Dermis microvascular lymphatic vessel endothelial cell (primary cell): Measurements from ENCODE around the gene HSPA12B. TPM values are rescaled to one million over a fixed set of nuclear protein-coding genes. Genes with fewer than 3 reads are reported as not detected.
A peak's percentile ranks its signal among the peaks of the same experiment; 100 is the strongest.

Experiments
- DNase-seq, 2 donors: peaks; one replicate each; pipeline versions ENCODE4 v3.0.0 to v3.0.0-alpha.2; 2010; ENCODE audit warnings: low read depth in 2 of 2
- total RNA-seq: library from RNA; depleted of rRNA; stranded (reverse); fragments of >200 nt; gene quantifications from 2 replicates; pipeline ENCODE4 v1.2.1, GENCODE V29; 2014

Gene HSPA12B, protein sequence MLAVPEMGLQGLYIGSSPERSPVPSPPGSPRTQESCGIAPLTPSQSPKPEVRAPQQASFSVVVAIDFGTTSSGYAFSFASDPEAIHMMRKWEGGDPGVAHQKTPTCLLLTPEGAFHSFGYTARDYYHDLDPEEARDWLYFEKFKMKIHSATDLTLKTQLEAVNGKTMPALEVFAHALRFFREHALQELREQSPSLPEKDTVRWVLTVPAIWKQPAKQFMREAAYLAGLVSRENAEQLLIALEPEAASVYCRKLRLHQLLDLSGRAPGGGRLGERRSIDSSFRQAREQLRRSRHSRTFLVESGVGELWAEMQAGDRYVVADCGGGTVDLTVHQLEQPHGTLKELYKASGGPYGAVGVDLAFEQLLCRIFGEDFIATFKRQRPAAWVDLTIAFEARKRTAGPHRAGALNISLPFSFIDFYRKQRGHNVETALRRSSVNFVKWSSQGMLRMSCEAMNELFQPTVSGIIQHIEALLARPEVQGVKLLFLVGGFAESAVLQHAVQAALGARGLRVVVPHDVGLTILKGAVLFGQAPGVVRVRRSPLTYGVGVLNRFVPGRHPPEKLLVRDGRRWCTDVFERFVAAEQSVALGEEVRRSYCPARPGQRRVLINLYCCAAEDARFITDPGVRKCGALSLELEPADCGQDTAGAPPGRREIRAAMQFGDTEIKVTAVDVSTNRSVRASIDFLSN
- 10.2 and 14.2 TPM in 2 replicates for total RNA-seq

DNA sequence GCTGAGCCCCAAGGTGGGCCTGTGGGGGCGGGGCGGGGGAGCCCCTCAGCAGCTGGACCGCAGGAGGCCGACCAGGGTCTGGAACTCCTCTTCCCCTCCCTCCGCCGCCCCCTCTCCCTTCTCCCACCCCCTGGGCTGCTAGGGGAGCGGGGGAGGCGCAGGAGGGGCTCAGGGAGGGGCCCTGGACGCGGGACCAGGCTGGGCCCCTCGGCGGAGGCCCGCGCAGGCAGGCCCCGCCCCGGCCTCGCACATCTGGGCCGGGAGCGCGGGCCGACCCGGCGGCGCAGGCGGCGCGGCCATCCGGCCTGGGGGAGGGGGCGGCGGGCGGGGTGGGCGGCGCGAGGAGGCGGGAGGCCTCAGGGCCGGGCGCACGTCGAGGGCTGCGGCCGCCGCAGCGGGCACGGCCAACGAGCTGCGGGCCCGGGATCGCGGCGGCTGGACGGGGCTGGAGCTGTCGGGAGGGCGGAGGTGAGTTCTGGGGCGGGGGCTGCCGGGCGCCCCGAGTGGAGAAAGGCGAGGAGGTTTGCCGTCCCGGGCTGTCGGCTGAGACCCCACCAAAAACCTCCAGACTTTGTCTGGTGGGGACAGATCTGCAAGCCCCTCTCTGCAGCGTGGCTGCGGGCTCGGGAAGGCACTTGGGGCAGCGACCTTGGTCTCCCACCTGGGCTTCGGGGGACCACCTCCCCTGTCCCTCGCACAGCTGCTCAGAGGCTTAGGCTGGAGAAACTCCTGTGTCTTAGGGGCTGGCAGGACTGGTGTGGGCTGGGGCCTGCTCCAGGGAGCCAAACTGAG, at the start of gene HSPA12B:
Gene HSPA12B, plus strand, starts transcription at position 359 of the 792 bp plus-strand sequence. CDS start 5,990 bp downstream, outside the sequence.
- peak in 1 of 2 donors; percentile 29 for DNase-seq

DNA sequence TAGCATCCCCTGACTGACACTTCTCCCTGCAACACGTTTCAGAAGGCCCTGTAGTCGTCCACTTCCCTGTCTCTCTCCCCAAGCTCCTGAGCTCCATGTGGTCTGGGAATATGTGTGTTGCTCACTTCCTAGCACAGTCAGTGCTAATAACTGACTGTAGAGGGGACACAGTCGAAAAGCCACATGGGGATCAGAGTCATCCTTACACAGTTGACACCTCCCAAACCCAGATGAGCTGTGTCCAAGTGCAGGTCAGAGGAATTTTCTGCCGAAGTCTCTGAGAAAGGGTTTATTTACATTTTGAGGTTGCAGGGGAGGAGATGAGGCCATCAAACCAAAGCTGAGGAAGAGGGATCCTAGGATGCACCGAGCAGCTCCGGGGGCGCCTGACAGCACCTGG, 47.1 kb upstream of the HSPA12B start:
- no peak for DNase-seq

DNA sequence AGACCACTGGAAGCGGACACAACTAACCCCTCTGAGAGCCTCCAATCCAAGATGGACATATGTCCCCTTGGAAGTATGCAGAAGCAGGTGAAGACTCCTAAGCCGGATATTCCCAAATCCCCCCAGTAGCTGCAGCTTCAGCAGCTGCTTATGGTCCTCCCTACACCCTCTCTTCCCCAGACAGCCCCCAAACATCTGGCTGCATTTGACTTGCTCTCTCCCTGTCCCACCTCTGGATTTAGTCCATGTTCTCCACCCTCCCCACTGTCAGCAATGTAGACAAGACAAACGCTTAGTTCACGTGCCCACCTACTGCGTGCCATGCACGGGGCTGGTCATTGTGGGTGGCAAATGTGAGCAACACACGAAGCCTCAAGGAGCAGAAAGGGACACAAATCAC, 46.1 kb upstream of the HSPA12B start:
- DNase-seq, result no peak

DNA sequence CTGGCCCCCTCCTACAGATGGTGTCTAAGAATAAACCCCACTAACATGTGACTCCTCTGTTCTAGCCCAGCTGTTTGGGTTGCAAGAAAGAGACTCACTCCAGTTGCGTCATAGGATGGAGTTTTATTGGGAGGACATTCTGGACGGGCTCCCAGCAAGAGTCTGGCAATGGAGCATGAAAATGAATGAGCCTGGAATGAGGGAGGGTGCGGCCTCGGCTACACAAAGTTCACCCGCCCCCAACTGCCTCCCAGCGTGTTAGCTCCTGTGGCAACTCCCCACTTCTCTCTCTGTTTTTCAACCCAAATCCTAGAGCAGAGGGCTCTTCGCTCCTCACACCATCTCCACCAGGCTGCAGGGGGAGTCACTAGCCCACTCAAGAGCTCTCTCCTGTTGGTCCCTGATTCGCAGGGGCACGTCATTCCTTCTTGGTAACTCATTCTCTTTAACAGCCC, 45.6 kb upstream of the HSPA12B start:
- DNase-seq, result no peak

DNA sequence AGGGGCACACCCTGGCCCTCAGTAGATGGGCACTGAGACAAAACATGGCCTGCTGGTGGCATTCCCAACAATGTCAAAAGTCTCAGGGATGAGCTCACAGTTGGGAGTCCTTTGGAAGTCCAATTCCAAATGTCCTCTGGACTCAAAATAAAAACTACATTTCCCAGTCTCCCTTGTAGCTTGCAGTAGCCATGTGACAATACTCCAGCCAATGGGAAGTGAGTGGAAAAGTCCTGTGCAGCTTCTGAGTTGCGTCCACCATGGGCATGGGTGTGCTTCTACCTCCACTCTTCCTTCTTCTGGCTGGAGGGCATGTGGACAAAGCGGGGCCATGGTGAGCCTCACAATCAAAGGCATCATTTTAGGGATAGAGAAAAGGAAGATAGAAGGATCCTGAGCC, 44.8 kb upstream of the HSPA12B start:
- DNase-seq, result peak; percentile 27 to 38

DNA sequence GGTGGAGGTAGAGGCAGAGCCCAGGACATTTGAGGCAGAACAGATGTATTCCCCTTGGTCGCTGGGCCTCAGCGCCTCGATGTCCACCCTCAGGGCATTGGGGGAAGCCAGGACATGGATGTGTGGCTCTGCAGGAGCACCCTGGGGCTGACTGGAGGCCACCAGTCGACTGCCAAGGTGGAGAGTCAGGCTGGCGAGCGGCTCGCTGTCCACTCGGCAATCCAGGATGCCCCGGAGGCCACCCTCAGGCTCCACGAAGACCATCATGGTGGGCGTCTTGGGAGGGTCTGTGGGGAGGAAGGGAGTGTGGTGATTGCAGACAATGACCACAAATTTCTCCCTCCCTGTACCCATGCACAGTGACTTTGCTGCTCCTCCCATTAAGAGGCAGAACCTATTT, 42.5 kb upstream of the HSPA12B start:
- no peak for DNase-seq

DNA sequence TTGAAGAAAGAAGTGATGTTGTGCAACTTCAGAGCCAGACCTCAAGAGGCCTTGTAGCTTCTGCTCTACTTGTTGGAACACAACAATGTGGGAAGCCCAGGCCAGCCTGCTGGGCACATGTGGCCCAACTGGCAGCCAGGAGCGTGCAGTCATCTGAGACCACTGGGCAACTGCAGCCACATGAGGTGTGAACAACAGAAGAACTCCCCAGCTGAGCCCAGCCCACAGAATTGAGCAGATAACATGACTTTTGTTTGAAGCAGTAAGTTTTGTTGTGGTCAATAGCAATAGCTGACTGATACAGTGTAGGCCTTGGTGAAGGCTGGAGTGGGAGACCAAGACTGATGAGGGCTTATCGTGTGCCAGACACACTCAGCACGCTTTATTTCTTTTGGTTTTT, 42.1 kb upstream of the HSPA12B start:
- DNase-seq, result no peak

DNA sequence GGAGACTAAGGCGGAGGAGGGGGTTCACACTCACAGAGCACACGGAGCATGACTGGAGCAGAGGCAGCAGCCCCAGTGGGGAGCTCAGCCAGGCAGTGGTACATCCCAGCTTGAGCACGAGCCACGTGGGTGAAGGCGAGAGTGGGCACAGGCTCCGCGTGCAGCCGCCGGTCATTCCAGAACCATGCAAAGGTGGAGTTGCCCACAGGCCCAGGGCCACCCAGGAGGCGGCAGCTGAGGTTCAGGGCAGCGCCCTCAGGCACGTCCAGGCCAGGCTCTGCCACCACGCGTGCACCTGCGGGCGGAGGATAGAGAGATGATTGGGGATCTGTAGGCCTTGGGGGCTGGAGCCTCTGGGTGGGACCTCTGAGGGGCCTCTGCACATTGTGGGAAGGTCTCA, 41.2 kb upstream of the HSPA12B start:
- DNase-seq, result no peak

DNA sequence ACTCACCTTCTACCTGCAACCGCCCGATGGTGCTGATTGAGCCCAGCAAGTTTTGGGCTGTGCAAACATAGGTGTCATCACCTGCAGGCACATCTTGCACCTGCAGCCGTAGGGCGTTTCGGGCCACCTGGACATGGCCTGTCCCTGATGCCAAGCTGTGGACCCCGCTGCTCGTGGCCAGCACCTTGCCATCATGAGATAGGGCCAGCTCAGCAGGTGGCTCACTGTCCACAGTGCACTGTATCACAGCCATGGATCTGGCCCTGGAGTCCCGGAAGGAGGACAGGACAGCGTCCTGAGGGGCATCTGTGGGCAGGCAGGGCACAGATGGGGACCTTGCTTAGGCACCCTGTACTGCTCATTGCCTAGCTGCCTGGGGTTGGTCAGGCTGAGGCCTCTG, 40.6 kb upstream of the HSPA12B start:
- DNase-seq, result no peak

DNA sequence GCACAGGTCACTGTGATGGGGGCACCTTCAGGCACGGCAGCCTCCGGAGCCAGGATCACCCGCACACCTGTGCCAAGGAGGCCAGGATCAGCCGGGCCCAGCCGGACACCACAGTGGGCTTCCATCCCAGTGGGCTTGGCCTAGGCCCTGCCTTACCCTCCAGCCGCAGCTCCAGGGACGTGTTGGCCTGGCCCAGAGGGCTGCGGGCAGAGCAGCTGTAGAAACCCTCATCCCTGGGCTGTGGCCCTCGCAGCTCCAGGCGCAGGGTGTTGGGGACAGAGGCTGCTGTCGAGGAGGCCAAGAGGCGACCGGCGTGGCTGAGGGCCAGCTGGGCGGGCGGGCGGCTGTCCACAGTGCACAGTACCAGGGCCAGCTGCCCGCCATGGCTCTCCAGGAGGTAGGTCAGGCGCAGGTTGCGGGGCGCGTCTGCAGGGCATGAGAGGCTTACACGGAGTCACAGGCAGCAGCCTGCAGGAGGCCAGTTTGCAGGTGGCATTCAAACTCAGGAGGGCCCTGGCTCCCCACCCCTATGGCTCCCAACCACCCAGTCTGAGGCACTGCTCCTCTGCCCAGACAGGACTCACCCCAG, 39.7 kb upstream of the HSPA12B start:
- no peak for DNase-seq

DNA sequence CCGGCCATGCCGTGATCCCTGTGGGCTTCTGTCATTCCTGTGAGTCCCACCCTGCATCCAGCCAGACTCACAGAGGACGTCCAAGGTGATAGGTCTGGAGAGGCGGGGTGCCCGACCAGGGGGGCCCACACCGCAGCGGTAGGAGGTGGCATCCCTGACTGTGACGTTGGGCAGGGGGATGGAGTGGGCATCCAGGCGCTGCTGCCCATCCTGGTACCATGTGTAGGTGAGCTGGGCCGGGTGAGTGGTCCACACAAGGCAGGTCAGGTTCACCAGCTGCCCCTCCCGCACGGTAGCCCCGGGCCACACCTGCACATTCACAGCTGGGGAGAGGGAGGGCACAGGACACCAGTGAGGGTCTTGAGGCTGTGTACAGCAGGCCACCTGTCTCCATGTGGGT, 39.1 kb upstream of the HSPA12B start:
- DNase-seq, result no peak

DNA sequence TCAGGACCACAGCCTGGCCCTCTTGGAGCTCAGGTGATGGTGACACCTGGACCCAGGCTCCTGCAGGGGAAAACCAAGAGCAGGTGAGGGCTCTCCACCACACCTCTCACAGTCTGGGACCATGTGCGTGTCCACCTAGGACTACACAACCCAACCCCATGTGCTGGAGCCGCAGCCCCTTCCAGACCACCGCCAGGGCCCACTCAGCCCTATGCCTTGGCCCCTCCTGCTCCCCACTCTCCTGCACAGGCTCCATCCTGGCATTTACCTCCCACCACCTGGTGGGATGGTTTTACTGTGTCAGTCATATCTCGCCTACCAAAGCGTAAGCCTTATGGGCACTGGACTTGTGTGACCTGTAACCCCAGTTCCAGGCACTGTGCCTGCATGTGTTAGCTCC, 37.6 kb upstream of the HSPA12B start:
- DNase-seq, result no peak

DNA sequence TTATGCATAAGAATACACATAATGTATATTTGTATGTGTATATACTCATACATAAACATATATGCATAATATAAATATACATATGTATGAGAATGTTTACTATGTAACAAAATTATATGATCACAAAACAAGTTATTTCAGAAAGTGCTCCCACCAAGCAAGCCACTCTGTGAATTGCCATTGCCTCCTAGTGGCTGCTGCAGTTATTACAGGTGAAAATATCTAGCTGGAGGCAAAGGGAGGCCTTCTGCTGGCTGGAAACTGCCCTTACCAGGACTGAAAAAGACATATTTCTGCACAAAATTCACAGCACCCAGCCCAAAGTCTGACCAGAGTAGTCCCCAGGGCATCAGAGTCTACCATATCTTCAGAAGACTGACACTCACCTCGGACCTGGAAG, 36.3 kb upstream of the HSPA12B start:
- no peak for DNase-seq

DNA sequence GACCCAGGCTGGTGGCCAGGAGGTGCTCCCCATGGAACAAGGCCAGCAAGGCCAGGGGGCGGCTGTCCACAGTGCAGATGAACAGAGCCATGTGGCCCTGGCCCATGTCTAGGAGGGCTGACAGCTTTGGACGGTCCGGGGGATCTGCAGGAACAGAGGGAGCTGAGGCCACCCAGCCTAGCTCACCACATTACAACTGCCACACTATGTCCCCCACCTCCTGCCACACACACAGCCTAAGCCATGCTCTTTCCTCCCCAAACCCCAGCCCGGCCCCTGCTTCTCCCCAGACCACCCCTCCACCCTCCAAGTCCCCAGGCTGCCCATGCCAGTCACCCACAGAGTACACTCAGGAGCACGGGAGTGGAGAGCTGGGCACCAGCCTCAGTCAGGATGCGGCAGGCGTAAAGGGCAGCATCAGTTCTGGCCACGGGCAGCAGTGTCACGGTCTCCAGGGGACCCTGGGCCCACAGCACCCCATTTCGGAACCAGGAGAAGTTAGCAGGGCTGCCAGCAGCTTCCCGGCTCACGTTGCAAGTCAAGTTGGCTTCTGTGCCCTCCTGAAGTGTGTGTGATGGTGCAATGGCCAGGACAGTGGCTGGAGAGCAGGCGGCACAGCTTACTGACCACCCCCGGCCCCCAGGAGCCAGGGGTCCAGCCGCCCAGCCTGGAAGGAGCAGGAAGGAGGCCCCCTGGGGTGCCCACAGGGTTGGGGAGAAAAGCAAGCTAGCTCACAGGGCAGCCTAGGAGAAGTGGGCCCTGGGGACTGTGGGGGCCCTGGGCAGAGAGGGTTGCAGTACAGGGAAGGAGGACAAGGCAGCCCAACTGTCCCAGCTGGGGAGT, 35.5 kb upstream of the HSPA12B start:
- no peak for DNase-seq

DNA sequence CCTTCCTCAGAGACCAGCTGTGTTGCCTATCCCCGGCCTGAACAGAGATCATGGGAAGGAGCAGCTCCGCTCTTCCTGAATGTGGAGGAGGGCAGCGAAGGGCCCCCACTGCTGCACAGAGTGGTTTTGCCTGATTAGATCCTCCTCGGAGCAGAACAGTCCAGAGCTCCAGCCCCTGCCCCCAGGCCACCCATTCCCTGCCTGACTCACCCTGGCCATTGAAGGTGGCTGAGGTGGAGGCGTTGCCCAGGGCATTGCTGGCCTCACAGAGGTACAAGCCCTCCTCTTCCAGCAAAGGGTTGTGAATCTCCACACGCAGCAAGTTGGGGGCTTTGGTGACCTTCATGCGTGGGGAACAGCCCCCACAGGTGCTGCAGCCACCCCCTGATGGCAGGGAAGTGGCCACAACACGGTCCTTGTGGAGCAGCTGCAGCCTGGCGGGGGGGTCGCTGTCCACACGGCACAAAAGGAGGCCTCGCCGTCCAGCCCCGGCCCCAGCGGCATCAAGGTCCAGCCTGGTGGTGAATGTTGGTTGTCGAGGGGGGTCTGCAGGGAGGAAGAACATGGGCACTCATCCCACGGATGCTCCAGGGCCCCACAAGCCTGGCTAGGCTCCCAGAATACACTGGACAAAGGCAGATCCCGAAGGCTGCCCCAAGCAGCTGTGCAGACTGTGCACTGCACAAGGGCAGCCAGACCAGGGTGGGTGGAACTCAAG, 34.7 kb upstream of the HSPA12B start:
- no peak for DNase-seq

DNA sequence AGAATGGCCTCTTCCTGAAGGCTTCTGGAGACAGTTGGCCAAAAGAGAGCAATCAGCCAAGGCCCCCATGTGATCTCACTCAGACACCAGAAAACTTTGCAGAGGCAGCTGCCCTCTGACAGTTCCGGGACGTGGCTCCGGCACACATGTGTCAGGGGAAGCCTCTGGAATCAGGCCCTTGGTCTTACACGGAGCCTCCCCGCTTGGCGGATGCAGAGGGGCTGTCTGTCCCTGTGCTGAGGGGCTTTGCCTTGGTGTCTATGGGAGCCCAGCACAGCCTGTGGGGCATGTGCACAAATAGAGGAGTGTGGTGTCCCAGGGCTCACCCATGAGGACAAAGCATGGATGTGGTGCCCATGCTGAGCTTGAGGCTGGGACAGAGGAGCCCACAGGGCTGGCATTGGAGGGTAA, 33.9 kb upstream of the HSPA12B start:
- DNase-seq, result no peak

DNA sequence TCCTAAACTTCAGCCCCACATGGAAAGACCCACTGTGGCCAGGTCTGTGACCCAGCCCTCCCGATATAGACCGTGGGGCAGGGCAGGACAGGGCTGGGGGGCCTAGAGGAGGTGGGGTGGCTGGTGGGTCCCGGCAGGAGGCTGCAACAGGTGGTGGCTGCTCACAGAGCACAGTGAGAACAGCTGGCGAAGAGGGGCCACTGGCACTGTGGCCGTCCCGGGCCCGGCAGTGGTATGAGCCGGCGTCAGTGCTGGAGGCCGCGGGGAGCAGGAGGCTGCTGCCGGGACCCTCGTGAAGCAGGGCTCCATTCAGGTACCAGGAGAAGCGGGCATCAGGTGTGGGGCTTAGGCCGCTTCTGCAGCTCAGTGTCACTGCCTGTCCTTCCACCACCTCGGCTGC, 33.4 kb upstream of the HSPA12B start:
- no peak for DNase-seq

DNA sequence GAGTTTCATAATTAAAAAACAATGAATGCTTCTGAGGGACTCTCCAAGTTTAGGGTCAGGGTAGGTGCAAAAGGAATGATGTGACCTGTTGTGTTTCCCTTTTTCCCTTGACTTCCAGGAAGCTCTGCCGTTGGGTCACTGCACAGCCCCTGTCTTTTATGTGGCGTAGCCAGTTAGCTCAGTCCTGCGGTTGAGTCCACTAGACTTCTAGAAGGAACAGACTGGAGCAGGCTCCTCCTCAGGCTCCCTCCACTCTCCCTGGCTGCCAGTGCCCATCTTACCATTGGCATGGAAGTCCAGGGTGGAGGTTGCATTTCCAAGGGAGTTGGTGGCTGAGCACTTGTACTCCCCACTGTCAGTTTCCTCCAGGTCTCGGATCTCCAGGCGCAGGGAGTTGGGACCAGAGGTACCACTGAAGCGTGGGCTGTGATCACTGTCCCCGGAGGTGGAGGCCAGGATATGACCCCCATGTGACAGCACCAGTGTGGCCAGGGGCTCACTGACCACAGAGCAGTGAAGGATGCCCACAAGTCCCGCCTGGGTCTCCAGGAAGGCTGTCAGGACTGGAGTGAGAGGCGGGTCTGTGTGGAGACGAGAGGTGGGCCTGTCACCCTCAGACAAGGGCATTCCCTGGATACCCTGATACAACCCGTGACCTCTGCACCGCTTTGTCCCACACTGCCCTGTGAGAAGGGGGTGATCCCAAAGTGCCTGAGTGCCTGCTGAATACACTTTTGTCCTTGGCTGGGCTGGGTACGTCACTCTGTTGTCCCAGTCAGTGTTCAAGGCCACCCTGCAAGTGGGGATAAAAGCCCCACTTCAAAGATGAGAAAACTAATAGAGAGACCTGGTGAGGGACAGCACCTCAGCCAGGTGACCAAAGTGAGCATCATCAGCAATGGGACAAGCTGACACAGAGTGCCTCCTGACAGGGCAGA, 31.2 kb upstream of the HSPA12B start:
- no peak for DNase-seq
